ENCODE measurements around the gene RBM17.

The RBM17 gene

GRCh38 chr10:6054884-6055283 is 34.0 kb upstream of the RBM17 start:
- ChIA-PET CTCF (interaction anchor here (4.2 to 5.1 kb wide), 2 partner anchors 12 to 32 kb away, joined by 18 to 34 read pairs; no protein-coding TSS in a partner anchor), POLR2A (no interaction called here)
- TF ChIP-seq, protein P1, sequence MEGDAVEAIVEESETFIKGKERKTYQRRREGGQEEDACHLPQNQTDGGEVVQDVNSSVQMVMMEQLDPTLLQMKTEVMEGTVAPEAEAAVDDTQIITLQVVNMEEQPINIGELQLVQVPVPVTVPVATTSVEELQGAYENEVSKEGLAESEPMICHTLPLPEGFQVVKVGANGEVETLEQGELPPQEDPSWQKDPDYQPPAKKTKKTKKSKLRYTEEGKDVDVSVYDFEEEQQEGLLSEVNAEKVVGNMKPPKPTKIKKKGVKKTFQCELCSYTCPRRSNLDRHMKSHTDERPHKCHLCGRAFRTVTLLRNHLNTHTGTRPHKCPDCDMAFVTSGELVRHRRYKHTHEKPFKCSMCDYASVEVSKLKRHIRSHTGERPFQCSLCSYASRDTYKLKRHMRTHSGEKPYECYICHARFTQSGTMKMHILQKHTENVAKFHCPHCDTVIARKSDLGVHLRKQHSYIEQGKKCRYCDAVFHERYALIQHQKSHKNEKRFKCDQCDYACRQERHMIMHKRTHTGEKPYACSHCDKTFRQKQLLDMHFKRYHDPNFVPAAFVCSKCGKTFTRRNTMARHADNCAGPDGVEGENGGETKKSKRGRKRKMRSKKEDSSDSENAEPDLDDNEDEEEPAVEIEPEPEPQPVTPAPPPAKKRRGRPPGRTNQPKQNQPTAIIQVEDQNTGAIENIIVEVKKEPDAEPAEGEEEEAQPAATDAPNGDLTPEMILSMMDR (IDR thresholded peaks at IDR 0.05; ENCODE audit: control extremely low read depth, extremely low read depth, low read depth, missing control alignments), result no peak
- no peak for DNase-seq (ENCODE audit: extremely low spot score)

- ChIA-PET CTCF (interaction anchor here (1.4 to 4.1 kb wide), 5 partner anchors 12 to 147 kb away, joined by 4 to 25 read pairs (median 9); partner anchors contain the start of gene PFKFB3), POLR2A (interaction anchor here (1.1 to 1.3 kb wide), 2 partner anchors 9 to 147 kb away, joined by 3 to 4 read pairs; partner anchors contain the start of gene PFKFB3)
- no peak for DNase-seq (ENCODE audit: extremely low spot score)
- TF ChIP-seq, protein P1 (IDR thresholded peaks at IDR 0.05; ENCODE audit: control extremely low read depth, extremely low read depth, low read depth, missing control alignments), result no peak
These were observed 32.9 kb upstream of the RBM17 start for GRCh38 chr10:6055929-6056328.

DNA sequence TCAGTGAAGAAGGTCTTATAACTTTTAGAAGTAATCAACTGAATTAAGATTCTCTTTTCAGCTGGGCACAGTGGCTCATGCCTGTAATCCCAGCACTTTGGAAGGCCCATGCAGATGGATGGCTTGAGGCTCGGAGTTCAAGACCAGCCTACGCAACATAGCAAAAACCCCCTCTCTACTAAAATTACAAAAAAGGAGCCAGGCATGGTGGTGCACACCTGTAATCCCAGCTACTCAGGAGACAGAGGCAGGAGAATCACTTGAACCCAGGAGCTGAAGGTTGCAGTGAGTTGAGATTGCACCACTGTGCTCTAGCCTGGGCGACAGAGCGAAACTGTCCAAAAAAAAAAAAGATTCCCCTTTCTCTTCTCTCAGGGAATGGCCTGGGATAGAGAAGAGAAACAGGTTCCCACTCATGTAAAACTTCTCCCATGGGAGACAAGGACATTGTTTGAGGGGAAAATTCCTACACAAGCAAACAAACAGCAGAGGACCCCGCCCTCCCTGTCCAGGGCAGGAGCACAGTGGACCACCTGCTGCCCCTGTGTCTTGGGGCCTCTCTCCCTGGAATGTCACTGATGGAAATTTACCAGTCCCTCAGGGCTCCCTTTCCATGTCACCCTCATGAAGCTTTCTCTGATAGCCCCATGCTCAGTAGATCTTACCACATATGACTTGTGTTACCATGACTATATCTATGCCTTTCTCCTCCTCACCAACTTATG is 32.3 kb upstream of the RBM17 start:
- CTCF ChIA-PET, result interaction anchor here (1.1 to 4.1 kb wide), 6 partner anchors 11 to 146 kb away, joined by 3 to 25 read pairs (median 8); partner anchors contain the start of gene PFKFB3
- DNase-seq (ENCODE audit: extremely low spot score), result no peak
- TF ChIP-seq, protein P1 (IDR thresholded peaks at IDR 0.05; ENCODE audit: control extremely low read depth, extremely low read depth, low read depth, missing control alignments), result no peak
- POLR2A ChIA-PET, result interaction anchor here (1.1 to 1.3 kb wide), 3 partner anchors 9 to 146 kb away, joined by 3 to 4 read pairs (median 4); partner anchors contain the start of gene PFKFB3

GRCh38 chr10:6058682-6059475 is 30.0 kb upstream of the RBM17 start:
- no peak for DNase-seq (ENCODE audit: extremely low spot score)
- TF ChIP-seq, protein P1 (IDR thresholded peaks at IDR 0.05; ENCODE audit: control extremely low read depth, extremely low read depth, low read depth, missing control alignments), result no peak
- ChIA-PET CTCF (interaction anchor here (0.7 to 4.1 kb wide), 4 partner anchors 9 to 81 kb away, joined by 3 to 25 read pairs (median 9); partner anchors contain the start of gene IL15RA), POLR2A (interaction anchor here (1.1 kb wide), 1 partner anchor 28 kb away, joined by 3 read pairs; no protein-coding TSS in a partner anchor)

- ChIA-PET POLR2A (no interaction called here), CTCF (no interaction called here)
- TF ChIP-seq, protein P1 (IDR thresholded peaks at IDR 0.05; ENCODE audit: control extremely low read depth, extremely low read depth, low read depth, missing control alignments), result no peak
- DNase-seq (ENCODE audit: extremely low spot score), result no peak
These were observed 29.3 kb upstream of the RBM17 start for GRCh38 chr10:6059506-6059905.

GRCh38 chr10:6061056-6061455 is 27.8 kb upstream of the RBM17 start:
- ChIA-PET CTCF (interaction anchor here (0.6 to 3.4 kb wide), 6 partner anchors 8 to 29 kb away, joined by 3 to 15 read pairs (median 6); no protein-coding TSS in a partner anchor), POLR2A (no interaction called here)
- no peak for DNase-seq (ENCODE audit: extremely low spot score)
- TF ChIP-seq, protein P1 (IDR thresholded peaks at IDR 0.05; ENCODE audit: control extremely low read depth, extremely low read depth, low read depth, missing control alignments), result no peak
